ENCODE data around the gene DGAT2.

Gene DGAT2

DNA sequence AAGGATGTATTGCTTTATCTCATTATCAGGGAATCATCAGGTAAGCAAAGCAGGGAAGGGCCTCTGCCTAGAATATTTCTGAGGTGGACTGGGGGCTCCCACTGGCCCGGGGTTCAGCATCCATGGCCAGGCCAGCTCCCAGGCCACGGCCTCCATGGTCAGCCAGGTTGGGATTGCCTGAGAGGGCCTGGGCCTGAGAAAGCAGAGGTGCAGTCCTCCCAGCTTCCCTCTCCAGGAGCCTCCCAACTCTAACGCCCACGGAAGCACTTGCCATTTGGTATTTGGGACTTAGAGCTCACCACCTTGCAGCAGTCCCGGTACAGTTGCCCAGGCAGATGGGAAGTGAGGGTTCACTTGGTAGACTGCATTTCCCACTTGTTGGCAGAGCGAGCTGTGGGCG is 12.7 kb downstream of the DGAT2 start:
- Histone ChIP-seq H3K36me3 (ENCODE audit: insufficient read depth, low read length) (no peaks in the 10 kb centered on the region), H2AFZ (ENCODE audit: low read length, unreplicated experiment) (no peak overlapping the region), H3K27ac (ENCODE audit: low read depth, low read length) (no peak overlapping the region), H3K27me3 (ENCODE audit: insufficient read depth, low read length) (no peaks in the 10 kb centered on the region), H3K4me3 (ENCODE audit: low read depth, low read length) (no peak overlapping the region), H3K79me2 (ENCODE audit: control insufficient read depth, insufficient read depth, low read length, unreplicated experiment) (no peaks in the 10 kb centered on the region), H3K4me1 (ENCODE audit: control insufficient read depth, insufficient read depth, low read length, unreplicated experiment) (peaks cover 24% of the 10 kb centered on the region)

DNA sequence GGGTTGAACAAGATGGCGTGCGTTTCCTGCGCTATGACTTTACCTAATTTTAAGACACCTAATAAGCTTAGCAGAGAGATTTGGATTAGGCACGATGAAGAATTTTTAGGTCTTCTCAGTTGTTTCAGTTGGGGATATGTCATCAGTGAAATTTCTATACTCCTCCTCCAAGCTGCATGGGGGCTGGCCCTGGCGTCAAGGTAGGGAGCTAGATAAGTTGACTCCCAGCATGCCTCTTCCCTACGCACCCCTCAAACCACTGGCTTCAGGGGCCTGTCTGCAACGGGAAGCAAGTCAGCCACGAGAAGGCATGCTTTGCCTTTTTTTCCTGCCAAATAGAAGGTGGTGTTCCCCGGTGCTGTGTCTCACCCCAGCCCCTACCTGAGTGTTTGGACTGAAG is 13.3 kb downstream of the DGAT2 start:
- Histone ChIP-seq H3K4me1 (ENCODE audit: control insufficient read depth, insufficient read depth, low read length, unreplicated experiment) (peaks cover 22% of the 10 kb centered on the region), H3K4me3 (ENCODE audit: low read depth, low read length) (no peak overlapping the region), H2AFZ (ENCODE audit: low read length, unreplicated experiment) (no peak overlapping the region), H3K27ac (ENCODE audit: low read depth, low read length) (no peak overlapping the region), H3K79me2 (ENCODE audit: control insufficient read depth, insufficient read depth, low read length, unreplicated experiment) (no peaks in the 10 kb centered on the region), H3K27me3 (ENCODE audit: insufficient read depth, low read length) (no peaks in the 10 kb centered on the region), H3K36me3 (ENCODE audit: insufficient read depth, low read length) (no peaks in the 10 kb centered on the region)

DNA sequence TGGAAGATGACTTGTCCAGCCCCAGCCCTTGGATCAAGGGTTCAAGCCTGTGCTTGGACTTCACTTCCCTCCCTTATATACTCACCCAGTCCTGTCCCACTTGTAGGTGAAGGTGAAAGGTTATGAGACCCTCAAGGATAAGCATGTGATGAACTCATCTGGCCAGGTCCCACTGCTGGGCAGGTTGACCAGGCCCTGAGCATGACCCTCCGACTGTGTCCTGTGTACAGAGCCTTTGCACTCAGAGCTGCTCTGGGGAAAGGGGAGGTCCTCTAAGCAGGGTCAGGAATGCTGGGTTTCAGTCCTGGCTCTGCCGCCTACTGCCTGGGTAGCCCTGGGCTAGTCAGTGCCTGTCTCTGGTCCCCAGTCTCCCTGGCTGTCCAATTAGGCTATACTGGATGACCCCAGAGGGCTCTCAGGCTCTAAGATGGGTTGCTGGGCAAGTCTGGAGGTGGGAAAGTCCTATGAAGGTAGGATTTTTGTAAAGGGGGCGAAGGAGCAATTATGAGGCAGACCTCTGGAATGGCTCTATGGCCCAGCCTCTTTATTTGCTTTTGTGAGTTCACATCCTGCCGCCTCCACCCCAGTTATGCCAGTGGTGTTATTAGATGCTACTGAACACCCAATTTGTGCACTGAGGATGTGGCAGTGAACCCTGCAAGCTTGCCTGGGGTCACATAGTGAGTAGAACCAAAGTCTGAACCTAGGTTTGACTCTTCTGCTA is 14.1 kb downstream of the DGAT2 start:
- Histone ChIP-seq H2AFZ (ENCODE audit: low read length, unreplicated experiment) (no peak overlapping the region), H3K4me1 (ENCODE audit: control insufficient read depth, insufficient read depth, low read length, unreplicated experiment) (peaks cover 14% of the 10 kb centered on the region), H3K27me3 (ENCODE audit: insufficient read depth, low read length) (no peaks in the 10 kb centered on the region), H3K79me2 (ENCODE audit: control insufficient read depth, insufficient read depth, low read length, unreplicated experiment) (no peaks in the 10 kb centered on the region), H3K36me3 (ENCODE audit: insufficient read depth, low read length) (no peaks in the 10 kb centered on the region), H3K4me3 (ENCODE audit: low read depth, low read length) (no peak overlapping the region), H3K27ac (ENCODE audit: low read depth, low read length) (no peak overlapping the region)

DNA sequence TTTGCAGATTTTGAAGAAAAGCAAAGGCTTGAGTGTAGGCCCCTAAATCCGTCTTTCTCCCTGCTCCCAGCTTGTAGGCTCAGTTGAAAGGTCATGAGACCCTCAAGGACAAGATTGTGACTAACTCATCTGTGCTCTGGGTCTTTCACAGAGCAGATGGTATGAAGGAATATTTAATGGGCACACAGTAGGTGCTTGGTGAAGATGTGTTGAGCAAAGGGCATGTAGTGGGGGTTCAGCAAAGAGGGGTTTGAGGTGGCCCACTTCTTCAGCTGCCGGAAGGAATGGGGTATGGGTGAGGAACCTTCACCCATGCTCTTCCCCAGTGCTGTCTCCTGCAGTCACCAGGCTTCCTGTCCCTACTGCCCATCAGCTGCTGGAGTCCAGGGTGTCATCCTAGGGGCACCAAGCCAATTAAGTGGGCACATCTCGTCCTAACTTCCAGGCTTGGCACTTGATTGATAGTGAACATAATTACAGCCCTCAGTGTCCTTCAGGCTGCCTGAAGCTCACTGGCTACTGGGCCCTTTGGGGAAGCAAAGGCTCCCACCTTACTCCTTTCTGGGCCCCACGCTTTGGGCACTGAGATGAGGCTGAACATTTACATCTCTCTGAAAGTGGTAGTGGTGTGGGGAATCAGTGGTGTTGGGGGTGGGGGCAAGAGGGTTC is 15.0 kb downstream of the DGAT2 start:
- H3K4me3 ChIP-seq (ENCODE audit: low read depth, low read length): no peak overlapping the region
- no peak overlapping the region for H3K27ac ChIP-seq (ENCODE audit: low read depth, low read length)
- no peaks in the 10 kb centered on the region for H3K27me3 ChIP-seq (ENCODE audit: insufficient read depth, low read length)
- H3K4me1 ChIP-seq (ENCODE audit: control insufficient read depth, insufficient read depth, low read length, unreplicated experiment): peaks cover 10% of the 10 kb centered on the region
- H2AFZ ChIP-seq (ENCODE audit: low read length, unreplicated experiment): no peak overlapping the region
- H3K79me2 ChIP-seq (ENCODE audit: control insufficient read depth, insufficient read depth, low read length, unreplicated experiment): no peaks in the 10 kb centered on the region
- H3K36me3 ChIP-seq (ENCODE audit: insufficient read depth, low read length): no peaks in the 10 kb centered on the region

DNA sequence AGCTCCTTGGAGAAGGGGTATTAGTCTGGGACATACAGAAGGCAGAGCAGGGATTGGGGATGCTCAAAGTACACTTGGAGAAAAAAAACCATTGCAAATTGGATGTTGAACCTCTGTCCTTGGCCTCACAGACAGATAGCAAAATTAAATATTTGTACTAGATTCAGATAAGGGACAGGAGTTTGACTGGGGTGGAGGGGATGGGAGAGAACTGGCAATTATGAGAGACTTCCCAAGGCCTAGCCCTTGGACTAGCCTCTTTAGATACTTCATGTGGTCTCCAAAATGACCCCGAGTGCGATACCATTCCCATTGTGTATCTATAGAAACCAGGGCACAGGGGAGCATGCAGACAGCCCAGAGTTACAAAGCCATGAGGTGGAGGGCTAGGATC is 15.5 kb downstream of the DGAT2 start:
- Histone ChIP-seq H3K36me3 (ENCODE audit: insufficient read depth, low read length) (no peaks in the 10 kb centered on the region), H3K27ac (ENCODE audit: low read depth, low read length) (no peak overlapping the region), H3K4me1 (ENCODE audit: control insufficient read depth, insufficient read depth, low read length, unreplicated experiment) (peaks cover 10% of the 10 kb centered on the region), H3K79me2 (ENCODE audit: control insufficient read depth, insufficient read depth, low read length, unreplicated experiment) (no peaks in the 10 kb centered on the region), H3K27me3 (ENCODE audit: insufficient read depth, low read length) (no peaks in the 10 kb centered on the region), H2AFZ (ENCODE audit: low read length, unreplicated experiment) (no peak overlapping the region), H3K4me3 (ENCODE audit: low read depth, low read length) (no peak overlapping the region)

DNA sequence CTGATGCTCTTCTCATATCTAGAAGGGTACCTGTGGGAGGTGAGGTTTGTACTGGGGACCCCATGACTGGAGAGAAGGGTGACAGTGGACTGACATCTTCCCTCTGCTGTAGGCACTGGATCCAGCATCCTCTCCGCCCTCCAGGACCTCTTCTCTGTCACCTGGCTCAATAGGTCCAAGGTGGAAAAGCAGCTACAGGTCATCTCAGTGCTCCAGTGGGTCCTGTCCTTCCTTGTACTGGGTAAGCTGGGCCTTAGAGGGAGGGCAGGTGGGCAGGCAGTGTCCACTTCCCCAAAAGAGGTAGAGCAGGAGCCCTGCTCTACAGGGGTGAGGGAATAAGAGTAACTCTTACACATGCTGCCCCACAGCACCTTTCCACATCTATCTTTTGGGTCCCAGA is 15.9 kb downstream of the DGAT2 start:
- no peak overlapping the region for H3K27ac ChIP-seq (ENCODE audit: low read depth, low read length)
- H2AFZ ChIP-seq (ENCODE audit: low read length, unreplicated experiment): no peak overlapping the region
- H3K36me3 ChIP-seq (ENCODE audit: insufficient read depth, low read length): no peaks in the 10 kb centered on the region
- H3K4me1 ChIP-seq (ENCODE audit: control insufficient read depth, insufficient read depth, low read length, unreplicated experiment): peaks cover 10% of the 10 kb centered on the region
- no peaks in the 10 kb centered on the region for H3K27me3 ChIP-seq (ENCODE audit: insufficient read depth, low read length)
- no peak overlapping the region for H3K4me3 ChIP-seq (ENCODE audit: low read depth, low read length)
- H3K79me2 ChIP-seq (ENCODE audit: control insufficient read depth, insufficient read depth, low read length, unreplicated experiment): no peaks in the 10 kb centered on the region

DNA sequence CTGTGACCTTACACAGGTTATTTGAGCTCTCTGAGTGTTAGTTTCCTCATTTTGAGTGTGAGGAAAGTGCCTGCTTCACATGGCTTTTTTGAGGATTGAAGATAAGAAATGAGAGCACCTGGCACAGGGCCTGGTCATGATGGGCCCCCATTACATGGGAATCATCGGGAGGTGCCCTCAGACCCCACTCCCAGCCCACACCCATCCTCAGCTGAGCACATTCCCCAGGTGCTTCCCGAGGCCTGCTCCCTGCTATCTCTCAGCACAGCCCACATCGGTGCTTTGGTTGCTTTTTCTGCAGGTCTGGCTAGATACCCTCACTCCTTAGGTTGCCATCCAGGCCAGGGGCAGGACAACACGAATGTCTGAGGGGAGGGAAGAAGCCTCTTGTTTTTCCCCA is 16.6 kb downstream of the DGAT2 start:
- H3K27ac ChIP-seq (ENCODE audit: low read depth, low read length): no peak overlapping the region
- no peak overlapping the region for H3K4me3 ChIP-seq (ENCODE audit: low read depth, low read length)
- no peaks in the 10 kb centered on the region for H3K27me3 ChIP-seq (ENCODE audit: insufficient read depth, low read length)
- no peaks in the 10 kb centered on the region for H3K79me2 ChIP-seq (ENCODE audit: control insufficient read depth, insufficient read depth, low read length, unreplicated experiment)
- H2AFZ ChIP-seq (ENCODE audit: low read length, unreplicated experiment): no peak overlapping the region
- H3K4me1 ChIP-seq (ENCODE audit: control insufficient read depth, insufficient read depth, low read length, unreplicated experiment): peaks cover 10% of the 10 kb centered on the region
- no peaks in the 10 kb centered on the region for H3K36me3 ChIP-seq (ENCODE audit: insufficient read depth, low read length)

DNA sequence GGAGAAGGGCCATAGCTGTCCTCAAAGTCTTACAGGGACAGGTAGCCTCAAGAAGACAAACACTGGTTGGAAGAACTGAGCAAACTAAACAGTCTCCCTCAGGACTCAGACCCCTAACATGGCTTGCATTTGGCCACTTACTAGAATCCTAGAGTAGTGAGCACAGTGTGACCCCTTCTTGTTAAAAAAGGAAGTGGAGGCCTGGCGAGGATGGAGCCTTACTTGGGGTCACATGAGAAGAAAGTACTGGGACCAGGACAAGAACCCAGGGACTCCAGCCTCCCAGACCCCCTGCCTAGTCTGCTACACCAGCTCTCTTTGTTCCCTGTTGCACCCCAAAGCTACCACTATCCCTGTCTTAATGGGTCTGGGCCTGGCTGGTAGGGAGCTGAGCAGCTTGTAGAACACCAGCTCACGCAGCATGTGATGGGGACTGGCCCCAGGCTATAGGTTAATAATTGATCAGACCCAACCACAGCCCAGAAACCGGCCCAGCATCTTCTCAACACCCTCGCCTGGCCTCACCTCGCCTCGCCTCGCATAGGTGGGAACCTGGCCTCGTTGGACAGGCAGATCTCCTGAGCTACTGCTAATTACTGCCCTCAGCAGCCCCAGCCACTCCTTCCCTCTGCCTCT is 17.6 kb downstream of the DGAT2 start:
- Histone ChIP-seq H3K79me2 (ENCODE audit: control insufficient read depth, insufficient read depth, low read length, unreplicated experiment) (no peaks in the 10 kb centered on the region), H3K36me3 (ENCODE audit: insufficient read depth, low read length) (no peaks in the 10 kb centered on the region), H3K27me3 (ENCODE audit: insufficient read depth, low read length) (no peaks in the 10 kb centered on the region), H2AFZ (ENCODE audit: low read length, unreplicated experiment) (no peak overlapping the region), H3K27ac (ENCODE audit: low read depth, low read length) (no peak overlapping the region), H3K4me1 (ENCODE audit: control insufficient read depth, insufficient read depth, low read length, unreplicated experiment) (peaks cover 10% of the 10 kb centered on the region), H3K4me3 (ENCODE audit: low read depth, low read length) (no peak overlapping the region)

DNA sequence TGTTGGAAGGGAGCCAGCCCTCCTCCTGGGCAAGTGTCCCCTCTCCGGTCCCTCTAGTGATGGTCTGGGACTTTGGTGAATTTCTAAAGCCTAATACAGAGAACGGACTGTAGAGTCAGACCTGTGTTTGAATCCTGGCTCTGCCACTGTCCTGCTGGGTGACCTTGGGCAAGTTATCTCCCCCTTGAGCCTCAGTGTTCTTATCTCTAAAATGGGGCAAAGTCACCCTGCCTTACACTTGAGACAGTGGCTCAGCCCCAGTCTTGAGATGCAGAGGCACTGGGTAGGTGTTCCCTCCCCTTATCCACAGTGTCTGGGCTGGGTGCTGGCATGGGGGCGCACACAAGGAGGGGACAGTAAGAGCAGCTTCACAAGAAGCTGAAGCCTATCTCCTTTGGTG is 20.9 kb downstream of the DGAT2 start:
- H3K4me3 ChIP-seq (ENCODE audit: low read depth, low read length): no peak overlapping the region
- no peak overlapping the region for H2AFZ ChIP-seq (ENCODE audit: low read length, unreplicated experiment)
- no peaks in the 10 kb centered on the region for H3K79me2 ChIP-seq (ENCODE audit: control insufficient read depth, insufficient read depth, low read length, unreplicated experiment)

DNA sequence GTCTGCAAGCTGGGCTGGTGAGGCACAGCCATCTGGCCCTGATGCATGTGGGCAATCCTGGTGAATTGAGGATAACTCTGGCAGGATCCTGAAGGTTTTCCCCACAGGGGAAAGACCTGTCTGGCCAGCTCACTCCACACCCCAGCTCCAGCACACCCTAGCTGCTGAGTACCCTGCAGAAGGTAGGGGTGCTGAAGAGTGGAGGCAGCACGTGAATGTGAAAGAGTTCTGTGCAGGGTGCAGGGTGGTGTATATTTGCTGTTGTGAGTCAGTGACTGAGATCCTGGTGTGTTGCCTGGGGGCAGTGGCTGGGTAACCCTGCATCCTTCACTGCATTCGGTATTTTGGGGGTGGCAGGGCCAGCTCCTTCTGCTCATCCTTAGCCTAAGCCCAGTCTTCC is 22.4 kb downstream of the DGAT2 start:
- H3K36me3 ChIP-seq (ENCODE audit: insufficient read depth, low read length): no peaks in the 10 kb centered on the region
- H3K27me3 ChIP-seq (ENCODE audit: insufficient read depth, low read length): no peaks in the 10 kb centered on the region
- no peak overlapping the region for H3K4me3 ChIP-seq (ENCODE audit: low read depth, low read length)
- peaks cover 3% of the 10 kb centered on the region for H3K4me1 ChIP-seq (ENCODE audit: control insufficient read depth, insufficient read depth, low read length, unreplicated experiment)
- no peaks in the 10 kb centered on the region for H3K79me2 ChIP-seq (ENCODE audit: control insufficient read depth, insufficient read depth, low read length, unreplicated experiment)
- no peak overlapping the region for H2AFZ ChIP-seq (ENCODE audit: low read length, unreplicated experiment)
- no peak overlapping the region for H3K27ac ChIP-seq (ENCODE audit: low read depth, low read length)

More for the DNA sequence above, 20.9 kb downstream of the DGAT2 start:
- no peaks in the 10 kb centered on the region for H3K27me3 ChIP-seq (ENCODE audit: insufficient read depth, low read length)
- no peaks in the 10 kb centered on the region for H3K36me3 ChIP-seq (ENCODE audit: insufficient read depth, low read length)
- H3K27ac ChIP-seq (ENCODE audit: low read depth, low read length): no peak overlapping the region
- no peaks in the 10 kb centered on the region for H3K4me1 ChIP-seq (ENCODE audit: control insufficient read depth, insufficient read depth, low read length, unreplicated experiment)
